ENCODE measurements around the gene AHRR.
"Not testable (repeated sequence)": the region's sequence is repeated elsewhere in the genome, so short reads cannot be mapped to it uniquely, and the experiment has no call there.

The AHRR gene

GRCh38 chr5:396531-396961 lies 75.0 kb downstream of the AHRR start:
- DNase-seq (ENCODE audit: low spot score), result no peak

GRCh38 chr5:398141-398474 lies 76.6 kb downstream of the AHRR start:
- DNase-seq (ENCODE audit: low spot score), result not testable (repeated sequence)

GRCh38 chr5:398475-399295 lies 77.2 kb downstream of the AHRR start:
- no peak for DNase-seq (ENCODE audit: low spot score)

GRCh38 chr5:399296-400281 lies 78.1 kb downstream of the AHRR start:
- DNase-seq (ENCODE audit: low spot score), result peak; percentile 91

- no peak for DNase-seq (ENCODE audit: low spot score)
These were observed 79.0 kb downstream of the AHRR start for GRCh38 chr5:400282-401145.

GRCh38 chr5:401146-402034 lies 79.9 kb downstream of the AHRR start:
- no peak for DNase-seq (ENCODE audit: low spot score)

GRCh38 chr5:402219-402614 lies 80.7 kb downstream of the AHRR start:
- DNase-seq (ENCODE audit: low spot score), result not testable (repeated sequence)

- no peak for DNase-seq (ENCODE audit: low spot score)
These were observed 81.3 kb downstream of the AHRR start for GRCh38 chr5:402615-403359.

GRCh38 chr5:403995-404394 lies 82.5 kb downstream of the AHRR start:
- DNase-seq (ENCODE audit: low spot score), result no peak

- no peak for DNase-seq (ENCODE audit: low spot score)
These were observed 83.2 kb downstream of the AHRR start for GRCh38 chr5:404666-405241.

- DNase-seq (ENCODE audit: low spot score), result no peak
These were observed 83.9 kb downstream of the AHRR start for GRCh38 chr5:405421-405820.

- no peak for DNase-seq (ENCODE audit: low spot score)
These were observed 84.5 kb downstream of the AHRR start for GRCh38 chr5:406041-406440.

- DNase-seq (ENCODE audit: low spot score), result no peak
These were observed 85.5 kb downstream of the AHRR start for GRCh38 chr5:407051-407450.

GRCh38 chr5:407801-408268 lies 86.3 kb downstream of the AHRR start:
- no peak for DNase-seq (ENCODE audit: low spot score)

GRCh38 chr5:410911-411517 lies 89.5 kb downstream of the AHRR start:
- DNase-seq (ENCODE audit: low spot score), result no peak

- no peak for DNase-seq (ENCODE audit: low spot score)
These were observed 90.2 kb downstream of the AHRR start for GRCh38 chr5:411728-412127.

- peak; percentile 78 for DNase-seq (ENCODE audit: low spot score)
These were observed 93.7 kb downstream of the AHRR start for GRCh38 chr5:414991-415927.
